ENCODE data around the gene WDR33. TPM values are rescaled to one million over a fixed set of nuclear protein-coding genes. Genes with fewer than 3 reads are reported as not detected.

Gene WDR33
- total and polyA plus RNA-seq, 9 of the 15 experiments (the other 6 are each of a cell fraction or from before 2014, with no cell fraction given), result 24.2 to 57.4 (median 38.4) TPM

GRCh38 chr2:127841466-127842178, 30.7 kb upstream of the WDR33 start:
- no peak overlapping the region for H3K4me2 ChIP-seq (ENCODE audit: insufficient read depth, low read length)
- CTCF ChIA-PET (ENCODE audit: low intra/inter-chr PET ratio), result no interaction called here

DNA sequence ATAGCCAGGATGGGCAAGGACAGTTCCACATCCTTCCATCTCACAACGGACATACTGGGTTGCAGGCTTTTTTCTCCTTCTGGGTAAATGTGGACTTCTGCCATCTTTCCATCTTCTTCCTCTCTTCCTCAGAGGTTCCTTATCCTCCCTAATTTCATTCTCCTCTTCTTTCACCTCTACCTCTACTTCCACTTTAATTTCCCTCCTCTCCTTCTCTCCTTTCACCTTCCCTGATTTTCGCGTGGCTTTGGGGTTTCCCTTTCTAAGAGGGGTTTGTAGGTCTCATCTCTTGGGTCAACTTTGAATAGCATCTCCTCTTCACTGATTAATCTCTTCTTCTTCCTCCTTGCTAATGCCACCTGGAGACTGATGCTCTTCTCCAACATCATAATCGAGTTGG, 29.9 kb upstream of the WDR33 start:
- Histone ChIP-seq H3K9ac (ENCODE audit: insufficient read depth in 1 of 2, low read depth in 2 of 2, low read length in 2 of 2) (no peak overlapping the region), H3K9me3 (replicated peaks; ENCODE audit: control insufficient read depth, insufficient read depth, low read depth, low read length) (no peaks in the 10 kb centered on the region), H3K4me1 (replicated peaks in 1 of 2; ENCODE audit: control insufficient read depth in 2 of 2, insufficient read depth in 2 of 2, low read length in 2 of 2) (peaks cover 0 to 5% of the 10 kb centered on the region in 2 experiments; a peak in 1 of 5 replicates), H4K20me1 (replicated peaks; ENCODE audit: control insufficient read depth, insufficient read depth, low read length) (peaks cover 4% of the 10 kb centered on the region), H3K27me3 (ENCODE audit: control insufficient read depth in 2 of 2, insufficient read depth in 2 of 2, low read length in 2 of 2) (peaks cover 0 to 5% of the 10 kb centered on the region in 2 experiments; a peak in 1 of 5 replicates), H3K4me2 (ENCODE audit: insufficient read depth, low read length) (no peak overlapping the region), H3K36me3 (ENCODE audit: control insufficient read depth, insufficient read depth, low read length) (peaks cover 11% of the 10 kb centered on the region; the same call in 1 of the 3 replicates), H3K9me1 (ENCODE audit: control insufficient read depth, insufficient read depth, low read length) (no peaks in the 10 kb centered on the region), H3K79me2 (ENCODE audit: control insufficient read depth, insufficient read depth, low read length) (no peaks in the 10 kb centered on the region), H3K4me3 (no peak overlapping the region), H3K27ac (ENCODE audit: extremely low read depth, low read depth, low read length) (no peak overlapping the region), H2AFZ (ENCODE audit: low read depth, low read length) (no peak overlapping the region)
- BruUV-seq (replicated peaks), result no TSS peak
- POLR2A ChIA-PET, result interaction anchor here (1.2 to 1.3 kb wide), 2 partner anchors 9 to 16 kb away, joined by 3 to 4 read pairs; no protein-coding TSS in a partner anchor
- FAIRE-seq (no peak), DNase-seq (ENCODE audit: extremely low read depth in 1 of 4, low spot score in 3 of 4) (no peak), ATAC-seq (no peak)
- TF ChIP-seq TFAM (CRISPR knock-in tag; conservative IDR thresholded peaks at IDR 0.05), result no peak
- TF ChIP-seq SREBF1 (IDR thresholded peaks at IDR 0.05; ENCODE audit: borderline replicate concordance, low read depth, low read length), result no peak
- no peak for TF ChIP-seq ARID2 (IDR thresholded peaks at IDR 0.05)
- no peak for TF ChIP-seq DACH1 (IDR thresholded peaks at IDR 0.05; ENCODE audit: partially characterized antibody)
- in situ Hi-C loops (cut with MboI) (no loop called here), intact Hi-C loops (cut with micrococcal nuclease) (no loop called here)
- 4% methylated on average over 4 of the region's 4 CpGs for WGBS (ENCODE audit: insufficient coverage, low coverage, missing lambda C conversion rate)
- CTCF ChIA-PET (ENCODE audit: low intra/inter-chr PET ratio), result no interaction called here

More at GRCh38 chr2:127841466-127842178, 30.7 kb upstream of the WDR33 start:
- Histone ChIP-seq H3K27ac (ENCODE audit: extremely low read depth, low read depth, low read length) (no peak overlapping the region), H3K79me2 (ENCODE audit: control insufficient read depth, insufficient read depth, low read length) (no peaks in the 10 kb centered on the region), H3K9me1 (ENCODE audit: control insufficient read depth, insufficient read depth, low read length) (no peaks in the 10 kb centered on the region), H3K4me3 (no peak overlapping the region), H4K20me1 (replicated peaks; ENCODE audit: control insufficient read depth, insufficient read depth, low read length) (peaks cover 4% of the 10 kb centered on the region), H3K27me3 (ENCODE audit: control insufficient read depth in 2 of 2, insufficient read depth in 2 of 2, low read length in 2 of 2) (peaks cover 0 to 5% of the 10 kb centered on the region in 2 experiments; a peak in 1 of 5 replicates), H3K4me1 (replicated peaks in 1 of 2; ENCODE audit: control insufficient read depth in 2 of 2, insufficient read depth in 2 of 2, low read length in 2 of 2) (peaks cover 0 to 5% of the 10 kb centered on the region in 2 experiments; a peak in 1 of 5 replicates), H3K9me3 (replicated peaks; ENCODE audit: control insufficient read depth, insufficient read depth, low read depth, low read length) (no peaks in the 10 kb centered on the region), H2AFZ (ENCODE audit: low read depth, low read length) (no peak overlapping the region), H3K36me3 (ENCODE audit: control insufficient read depth, insufficient read depth, low read length) (peaks cover 16% of the 10 kb centered on the region; the same call in 1 of the 3 replicates), H3K9ac (ENCODE audit: insufficient read depth in 1 of 2, low read depth in 2 of 2, low read length in 2 of 2) (no peak overlapping the region; a peak in 1 of 4 replicates)
- intact Hi-C loops (cut with micrococcal nuclease), result no loop called here
- POLR2A ChIA-PET, result interaction anchor here (0.6 to 1.3 kb wide), 4 partner anchors 10 to 140 kb away, joined by 3 to 4 read pairs (median 3); partner anchors contain the start of gene SFT2D3
- no peak for DNase-seq (ENCODE audit: extremely low read depth in 1 of 4, low spot score in 3 of 4)
- FAIRE-seq, result no peak
- peak; percentile 40; the same call in 1 of the 2 replicates for TF ChIP-seq POLR2G (IDR thresholded peaks at IDR 0.05; ENCODE audit: low read depth, low read length)
- no peak for TF ChIP-seq LEF1 (IDR thresholded peaks at IDR 0.05)
- 0 out of 2 replicates have a peak, but pooled peaks have one; percentile 21 for TF ChIP-seq ZBTB17 (CRISPR knock-in tag; IDR thresholded peaks at IDR 0.05)
- ATAC-seq, result no peak
- WGBS (ENCODE audit: insufficient coverage, low coverage, missing lambda C conversion rate), result 57% methylated on average over 19 of the region's 20 CpGs
- in situ Hi-C loops (cut with MboI), result no loop called here
- no TSS peak for BruUV-seq (replicated peaks)
